Lung (tissue), 16 donors: Measurements from ENCODE around the gene COX18. TPM values are rescaled to one million over a fixed set of nuclear protein-coding genes. Genes with fewer than 3 reads are reported as not detected.

Experiments
- ATAC-seq: fragments of 200-7000 bp; cut with Tn5 transposase; one replicate; pipeline ENCODE4 v1.9.1; 2020; ENCODE audit warnings: moderate number of reproducible peaks; ENCODE audit not compliant: insufficient read depth, low FRiP score
- DNase-seq, 3 donors: peaks; one replicate each; pipeline ENCODE4 v3.0.0-alpha.2; 2013 to 2017
- H3K27ac ChIP-seq, 2 donors: one replicate each; pipeline ENCODE4 v1.5.1; 2013; ENCODE audit warnings: mild to moderate bottlenecking in 2 of 2, moderate library complexity in 2 of 2, control low read depth in 1 of 2, inconsistent platforms in 1 of 2, low read depth in 1 of 2, low read length in 1 of 2
- H3K27me3 ChIP-seq, 3 donors: one replicate each; pipeline ENCODE4 v1.5.1; 2013; ENCODE audit warnings: low read length in 2 of 3; ENCODE audit not compliant: control insufficient read depth in 3 of 3, insufficient read depth in 3 of 3
- H3K36me3 ChIP-seq, 4 donors: one replicate each; pipeline ENCODE4 v1.5.1; 2013; ENCODE audit warnings: low read length in 4 of 4, mild to moderate bottlenecking in 1 of 4, moderate library complexity in 1 of 4; ENCODE audit not compliant: control insufficient read depth in 4 of 4, insufficient read depth in 4 of 4
- H3K4me1 ChIP-seq, 5 donors: one replicate each; pipeline ENCODE4 v1.5.1; 2013; ENCODE audit warnings: low read length in 5 of 5, mild to moderate bottlenecking in 2 of 5, moderate library complexity in 1 of 5; ENCODE audit not compliant: control insufficient read depth in 5 of 5, insufficient read depth in 5 of 5
- H3K4me3 ChIP-seq: one replicate; pipeline ENCODE4 v1.5.1; 2013; ENCODE audit warnings: mild to moderate bottlenecking, control low read depth, moderate library complexity
- H3K9ac ChIP-seq, 2 donors: one replicate each; pipeline ENCODE4 v1.5.1; 2013; ENCODE audit warnings: low read length in 2 of 2, control low read depth in 1 of 2; ENCODE audit not compliant: insufficient read depth in 1 of 2
- H3K9me3 ChIP-seq, 4 donors: one replicate each; pipeline ENCODE4 v1.5.1; 2013; ENCODE audit warnings: low read length in 3 of 4, mild to moderate bottlenecking in 1 of 4, moderate library complexity in 1 of 4; ENCODE audit not compliant: control insufficient read depth in 4 of 4, insufficient read depth in 3 of 4
- WGBS, 2 donors: extraction: QIAGEN DNeasy Blood & Tissue Kit; methylation state at CpG; one replicate each; pipeline ENCODE4 v1.1.7; 2013; 5-methylcytosine and 5-hydroxymethylcytosine counted together
- long read RNA-seq, 5 donors: transcript quantifications; one replicate each; lab custom pipeline, GENCODE V29; 2026
- polyA plus RNA-seq, 2 donors: library from polyadenylated mRNA; stranded (reverse); fragments of 200-250 nt; gene quantifications; one replicate each; pipeline ENCODE4 v1.2.1, GENCODE V29; 2013
- total RNA-seq, 2 donors: library from RNA; depleted of rRNA in 1 of 2; stranded (reverse); fragments of >200 nt in 1 of 2; gene quantifications; one replicate each; pipeline ENCODE4 v1.2.1, GENCODE V29; 2014 to 2021
- TF ChIP-seq, protein P1 (sequence below): IDR thresholded peaks from 2 replicates; pipeline ENCODE4 v1.5.1; 2012; ENCODE audit warnings: mild to moderate bottlenecking; ENCODE audit errors: control extremely low read depth, extremely low read depth
- donor health status: control.
- donor health status: control.
- donor health status: Bipolar disorder and iron deficiency.
- donor health status: healthy.
- donor health status: DM: yes; HTN: yes; CAD: no.

COX18 gene
- 10 to 100 TPM; 16.0 to 18.6 TPM for total RNA-seq
- polyA plus RNA-seq: 10 to 100 TPM; 10.3 to 11.2 TPM
- long read RNA-seq, donor 1, full-length matches to known transcripts: 7 of 7 reads
- long read RNA-seq, donor 1, partial matches to known transcripts: 0 of 7 reads
- long read RNA-seq, donor 1, other reads (novel, unspliced or antisense): 0 of 7 reads
- long read RNA-seq, donor 2: 0 reads
- long read RNA-seq, donor 3: 0 reads
- long read RNA-seq, donor 4: 0 reads
- long read RNA-seq, donor 5, full-length matches to known transcripts: 4 of 4 reads
- long read RNA-seq, donor 5, partial matches to known transcripts: 0 of 4 reads
- long read RNA-seq, donor 5, other reads (novel, unspliced or antisense): 0 of 4 reads

GRCh38 chr4:73069338-73070073 is at the start of gene COX18:
Gene COX18 (minus strand): TSS chr4:73069716. CDS start chr4:73069649, 67 bp downstream.
- DNase-seq: peak; percentile 99
- Histone ChIP-seq H3K36me3 (peaks cover under 1 to 5% (median 4%) of the 10 kb centered on the region in 4 donors), H3K4me1 (peaks cover 0 to 13% (median 0%) of the 10 kb centered on the region in 5 donors), H3K9ac (peak within 1 kb of the TSS; percentile 90 to 98), H3K4me3 (peak within 1 kb of the TSS; percentile 70), H3K27me3 (no peaks in the 10 kb centered on the region), H3K9me3 (no peaks in the 10 kb centered on the region), H3K27ac (peak within 1 kb of the TSS; percentile 93 to 95)
- TF ChIP-seq, protein P1, sequence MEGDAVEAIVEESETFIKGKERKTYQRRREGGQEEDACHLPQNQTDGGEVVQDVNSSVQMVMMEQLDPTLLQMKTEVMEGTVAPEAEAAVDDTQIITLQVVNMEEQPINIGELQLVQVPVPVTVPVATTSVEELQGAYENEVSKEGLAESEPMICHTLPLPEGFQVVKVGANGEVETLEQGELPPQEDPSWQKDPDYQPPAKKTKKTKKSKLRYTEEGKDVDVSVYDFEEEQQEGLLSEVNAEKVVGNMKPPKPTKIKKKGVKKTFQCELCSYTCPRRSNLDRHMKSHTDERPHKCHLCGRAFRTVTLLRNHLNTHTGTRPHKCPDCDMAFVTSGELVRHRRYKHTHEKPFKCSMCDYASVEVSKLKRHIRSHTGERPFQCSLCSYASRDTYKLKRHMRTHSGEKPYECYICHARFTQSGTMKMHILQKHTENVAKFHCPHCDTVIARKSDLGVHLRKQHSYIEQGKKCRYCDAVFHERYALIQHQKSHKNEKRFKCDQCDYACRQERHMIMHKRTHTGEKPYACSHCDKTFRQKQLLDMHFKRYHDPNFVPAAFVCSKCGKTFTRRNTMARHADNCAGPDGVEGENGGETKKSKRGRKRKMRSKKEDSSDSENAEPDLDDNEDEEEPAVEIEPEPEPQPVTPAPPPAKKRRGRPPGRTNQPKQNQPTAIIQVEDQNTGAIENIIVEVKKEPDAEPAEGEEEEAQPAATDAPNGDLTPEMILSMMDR: no peak
- 0% methylated on average over 62 of the region's 62 CpGs for WGBS, 2 donors
- ATAC-seq: peak; percentile 94

GRCh38 chr4:73109493-73109892 is 40.0 kb upstream of the COX18 start:
- H3K9ac ChIP-seq: no peak overlapping the region
- H3K27me3 ChIP-seq: no peaks in the 10 kb centered on the region
- no peaks in the 10 kb centered on the region for H3K9me3 ChIP-seq
- peaks cover 10 to 33% (median 26%) of the 10 kb centered on the region in 4 donors for H3K36me3 ChIP-seq
- H3K27ac ChIP-seq: no peak overlapping the region
- WGBS, 2 donors: 94 to 97% methylated on average over 4 of the region's 4 CpGs
- H3K4me3 ChIP-seq: no peak overlapping the region
- no peak for ATAC-seq
- no peaks in the 10 kb centered on the region for H3K4me1 ChIP-seq
- TF ChIP-seq, protein P1: no peak
- DNase-seq: no peak

DNA sequence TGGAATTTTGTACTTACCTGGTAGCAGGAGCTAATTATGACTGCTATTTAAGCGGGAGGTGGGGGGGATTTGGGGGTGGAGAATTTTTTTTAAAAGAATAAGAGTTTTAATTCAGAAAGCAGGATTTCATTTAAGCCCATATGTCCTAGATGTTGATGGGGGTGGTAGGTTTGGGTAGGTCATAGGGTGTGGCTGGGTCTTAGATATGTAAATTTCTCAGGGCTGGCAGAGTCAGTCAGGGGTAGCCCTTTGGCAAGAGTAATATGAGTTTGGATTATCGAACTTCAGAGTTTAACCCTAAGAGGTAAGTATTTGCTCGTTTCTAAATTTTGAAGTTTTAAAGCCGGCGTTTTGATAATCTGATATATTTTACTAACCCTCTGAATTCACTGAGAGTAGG is 35.2 kb upstream of the COX18 start:
- Histone ChIP-seq H3K4me3 (no peak overlapping the region), H3K9me3 (no peaks in the 10 kb centered on the region), H3K4me1 (peaks cover 0 to 4% (median 0%) of the 10 kb centered on the region in 5 donors), H3K9ac (no peak overlapping the region), H3K36me3 (peaks cover 17 to 44% (median 30%) of the 10 kb centered on the region in 4 donors), H3K27me3 (no peaks in the 10 kb centered on the region), H3K27ac (no peak overlapping the region)
- ATAC-seq (no peak), DNase-seq (no peak)
- TF ChIP-seq, protein P1: no peak
- WGBS, 2 donors: 85 to 94% methylated on average over 5 of the region's 5 CpGs
